Measurements from ENCODE around the gene KLHL7. TPM values are rescaled to one million over a fixed set of nuclear protein-coding genes. Genes with fewer than 3 reads are reported as not detected.

The KLHL7 gene
- total and polyA plus RNA-seq, 9 of the 15 experiments (the other 6 are each of a cell fraction or from before 2014, with no cell fraction given), result 4.2 to 63.1 (median 32.3) TPM

DNA sequence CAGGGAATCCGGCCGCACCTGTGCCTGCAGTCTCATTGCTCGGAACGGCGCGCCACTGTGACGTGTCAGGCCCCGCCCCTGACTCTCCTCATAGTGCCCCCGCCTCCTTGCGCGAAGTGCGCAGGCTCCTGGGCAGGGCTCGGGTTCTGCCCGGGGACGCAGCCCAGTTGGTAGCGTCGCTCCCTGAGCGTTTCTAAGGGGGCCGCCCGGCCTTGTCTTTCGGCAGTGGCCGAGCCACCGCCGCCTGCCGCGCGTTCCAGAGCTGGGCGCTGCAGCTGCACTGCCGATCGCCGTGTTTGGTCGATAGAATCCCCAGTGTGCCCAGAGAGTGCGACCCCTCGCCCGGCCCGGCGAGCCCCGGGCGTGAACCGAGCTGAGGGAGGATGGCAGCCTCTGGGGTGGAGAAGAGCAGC lies at the start of gene KLHL7 (continued):
- no peak for TF ChIP-seq NFXL1 (CRISPR knock-in tag; IDR thresholded peaks at IDR 0.05)
- TF ChIP-seq, protein P1, sequence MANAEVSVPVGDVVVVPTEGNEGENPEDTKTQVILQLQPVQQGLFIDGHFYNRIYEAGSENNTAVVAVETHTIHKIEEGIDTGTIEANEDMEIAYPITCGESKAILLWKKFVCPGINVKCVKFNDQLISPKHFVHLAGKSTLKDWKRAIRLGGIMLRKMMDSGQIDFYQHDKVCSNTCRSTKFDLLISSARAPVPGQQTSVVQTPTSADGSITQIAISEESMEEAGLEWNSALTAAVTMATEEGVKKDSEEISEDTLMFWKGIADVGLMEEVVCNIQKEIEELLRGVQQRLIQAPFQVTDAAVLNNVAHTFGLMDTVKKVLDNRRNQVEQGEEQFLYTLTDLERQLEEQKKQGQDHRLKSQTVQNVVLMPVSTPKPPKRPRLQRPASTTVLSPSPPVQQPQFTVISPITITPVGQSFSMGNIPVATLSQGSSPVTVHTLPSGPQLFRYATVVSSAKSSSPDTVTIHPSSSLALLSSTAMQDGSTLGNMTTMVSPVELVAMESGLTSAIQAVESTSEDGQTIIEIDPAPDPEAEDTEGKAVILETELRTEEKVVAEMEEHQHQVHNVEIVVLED (CRISPR knock-in tag; IDR thresholded peaks at IDR 0.05), result no peak
- TF ChIP-seq SMARCA4 (IDR thresholded peaks at IDR 0.05), result no peak
- TF ChIP-seq PCBP2 (IDR thresholded peaks at IDR 0.05; ENCODE audit: low read depth, low read length, poor library complexity, severe bottlenecking), result no peak
- TF ChIP-seq, protein P2, sequence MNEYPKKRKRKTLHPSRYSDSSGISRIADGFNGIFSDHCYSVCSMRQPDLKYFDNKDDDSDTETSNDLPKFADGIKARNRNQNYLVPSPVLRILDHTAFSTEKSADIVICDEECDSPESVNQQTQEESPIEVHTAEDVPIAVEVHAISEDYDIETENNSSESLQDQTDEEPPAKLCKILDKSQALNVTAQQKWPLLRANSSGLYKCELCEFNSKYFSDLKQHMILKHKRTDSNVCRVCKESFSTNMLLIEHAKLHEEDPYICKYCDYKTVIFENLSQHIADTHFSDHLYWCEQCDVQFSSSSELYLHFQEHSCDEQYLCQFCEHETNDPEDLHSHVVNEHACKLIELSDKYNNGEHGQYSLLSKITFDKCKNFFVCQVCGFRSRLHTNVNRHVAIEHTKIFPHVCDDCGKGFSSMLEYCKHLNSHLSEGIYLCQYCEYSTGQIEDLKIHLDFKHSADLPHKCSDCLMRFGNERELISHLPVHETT (CRISPR knock-in tag; conservative IDR thresholded peaks at IDR 0.05 in 1 of 2, IDR thresholded peaks at IDR 0.05 in 1 of 2), result no peak
- TF ChIP-seq, protein P3, sequence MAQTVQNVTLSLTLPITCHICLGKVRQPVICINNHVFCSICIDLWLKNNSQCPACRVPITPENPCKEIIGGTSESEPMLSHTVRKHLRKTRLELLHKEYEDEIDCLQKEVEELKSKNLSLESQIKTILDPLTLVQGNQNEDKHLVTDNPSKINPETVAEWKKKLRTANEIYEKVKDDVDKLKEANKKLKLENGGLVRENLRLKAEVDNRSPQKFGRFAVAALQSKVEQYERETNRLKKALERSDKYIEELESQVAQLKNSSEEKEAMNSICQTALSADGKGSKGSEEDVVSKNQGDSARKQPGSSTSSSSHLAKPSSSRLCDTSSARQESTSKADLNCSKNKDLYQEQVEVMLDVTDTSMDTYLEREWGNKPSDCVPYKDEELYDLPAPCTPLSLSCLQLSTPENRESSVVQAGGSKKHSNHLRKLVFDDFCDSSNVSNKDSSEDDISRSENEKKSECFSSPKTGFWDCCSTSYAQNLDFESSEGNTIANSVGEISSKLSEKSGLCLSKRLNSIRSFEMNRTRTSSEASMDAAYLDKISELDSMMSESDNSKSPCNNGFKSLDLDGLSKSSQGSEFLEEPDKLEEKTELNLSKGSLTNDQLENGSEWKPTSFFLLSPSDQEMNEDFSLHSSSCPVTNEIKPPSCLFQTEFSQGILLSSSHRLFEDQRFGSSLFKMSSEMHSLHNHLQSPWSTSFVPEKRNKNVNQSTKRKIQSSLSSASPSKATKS (CRISPR knock-in tag; IDR thresholded peaks at IDR 0.05), result no peak
- TF ChIP-seq, protein P4, sequence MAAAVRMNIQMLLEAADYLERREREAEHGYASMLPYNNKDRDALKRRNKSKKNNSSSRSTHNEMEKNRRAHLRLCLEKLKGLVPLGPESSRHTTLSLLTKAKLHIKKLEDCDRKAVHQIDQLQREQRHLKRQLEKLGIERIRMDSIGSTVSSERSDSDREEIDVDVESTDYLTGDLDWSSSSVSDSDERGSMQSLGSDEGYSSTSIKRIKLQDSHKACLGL (CRISPR knock-in tag; IDR thresholded peaks at IDR 0.05; ENCODE audit: borderline replicate concordance, poor library complexity, severe bottlenecking), result no peak
- TF ChIP-seq ETS2 (tag; IDR thresholded peaks at IDR 0.05; ENCODE audit: borderline replicate concordance, poor library complexity, severe bottlenecking), result no peak
- TF ChIP-seq, protein P5, sequence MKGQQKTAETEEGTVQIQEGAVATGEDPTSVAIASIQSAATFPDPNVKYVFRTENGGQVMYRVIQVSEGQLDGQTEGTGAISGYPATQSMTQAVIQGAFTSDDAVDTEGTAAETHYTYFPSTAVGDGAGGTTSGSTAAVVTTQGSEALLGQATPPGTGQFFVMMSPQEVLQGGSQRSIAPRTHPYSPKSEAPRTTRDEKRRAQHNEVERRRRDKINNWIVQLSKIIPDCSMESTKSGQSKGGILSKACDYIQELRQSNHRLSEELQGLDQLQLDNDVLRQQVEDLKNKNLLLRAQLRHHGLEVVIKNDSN (CRISPR knock-in tag; IDR thresholded peaks at IDR 0.05), result no peak
- no peak for TF ChIP-seq ZBTB7A (IDR thresholded peaks at IDR 0.05; ENCODE audit: borderline replicate concordance, control insufficient read depth, low read depth, low read length)
- no peak for TF ChIP-seq MCM7 (IDR thresholded peaks at IDR 0.05)
- no peak for TF ChIP-seq CAMTA2 (CRISPR knock-in tag; conservative IDR thresholded peaks at IDR 0.05)
- no peak for TF ChIP-seq ZNF696 (CRISPR knock-in tag; conservative IDR thresholded peaks at IDR 0.05)
- TF ChIP-seq RBM34 (IDR thresholded peaks at IDR 0.05; ENCODE audit: borderline replicate concordance, insufficient read depth, low read length), result no peak
- TF ChIP-seq, protein P6, sequence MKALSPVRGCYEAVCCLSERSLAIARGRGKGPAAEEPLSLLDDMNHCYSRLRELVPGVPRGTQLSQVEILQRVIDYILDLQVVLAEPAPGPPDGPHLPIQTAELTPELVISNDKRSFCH (CRISPR knock-in tag; IDR thresholded peaks at IDR 0.05), result no peak
- TF ChIP-seq, protein P6 (tag; IDR thresholded peaks at IDR 0.05), result 0 out of 2 replicates have a peak, but pooled peaks have one; percentile 46
- TF ChIP-seq, protein P7, sequence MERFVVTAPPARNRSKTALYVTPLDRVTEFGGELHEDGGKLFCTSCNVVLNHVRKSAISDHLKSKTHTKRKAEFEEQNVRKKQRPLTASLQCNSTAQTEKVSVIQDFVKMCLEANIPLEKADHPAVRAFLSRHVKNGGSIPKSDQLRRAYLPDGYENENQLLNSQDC (CRISPR knock-in tag; IDR thresholded peaks at IDR 0.05), result no peak
- TF ChIP-seq RBM25 (IDR thresholded peaks at IDR 0.05; ENCODE audit: low read depth, low read length, severe bottlenecking), result no peak
- TF ChIP-seq KDM5B (IDR thresholded peaks at IDR 0.05; ENCODE audit: insufficient replicate concordance, low read depth, low read length), result peak; percentile 88
- TF ChIP-seq SREBF1 (IDR thresholded peaks at IDR 0.05; ENCODE audit: borderline replicate concordance, low read depth, low read length), result no peak

Measured in K562 (cell line).